A549 (cell line): ENCODE results near the gene UNC119B. TPM values are rescaled to one million over a fixed set of nuclear protein-coding genes. Genes with fewer than 3 reads are reported as not detected.

Experiments used
- ATAC-seq, 2 experiments: fragments of 200-7000 bp in 1 of 2; fragments of >200 bp in 1 of 2; cut with Nextera tagmentation in 1 of 2; cut with Tn5 transposase in 1 of 2; 3 replicates each; pipeline versions ENCODE4 v1.8.0 to v1.9.1; 2018 to 2020; ENCODE audit warnings: mild to moderate bottlenecking in 1 of 2, moderate library complexity in 1 of 2
- CTCF ChIA-PET: fragments of 300-600 bp; sonication (Branson Sonifier 250); formaldehyde crosslinking; extraction: SDS; loops from one replicate; lab custom pipeline; 2021; ENCODE audit warnings: antibody characterized with exemption, inconsistent platforms; lab: Yijun Ruan, JAX
- POLR2A ChIA-PET: fragments of 350-600 bp; formaldehyde crosslinking; extraction: SDS; loops from one replicate; lab custom pipeline; 2021; ENCODE audit warnings: antibody characterized with exemption, inconsistent platforms; lab: Yijun Ruan, JAX
- DNase-seq, 2 experiments: peaks; one replicate each; pipeline versions ENCODE4 v3.0.0 to v3.0.0-alpha.2; 2011 to 2016; ENCODE audit warnings: low read depth in 1 of 2, low spot score in 1 of 2
- FAIRE-seq: peaks from 2 replicates; lab custom pipeline; 2011; peaks lifted over from hg19 to GRCh38; lab: Jason Lieb, UNC
- H3K27ac ChIP-seq, 2 experiments: fragments of >200 bp; sonication (Bioruptor Twin); formaldehyde crosslinking; 3 replicates each; pipeline ENCODE4 v1.5.1; 2016 to 2017
- H3K4me1 ChIP-seq: fragments of >200 bp; sonication (Bioruptor Twin); formaldehyde crosslinking; 3 replicates; pipeline ENCODE4 v1.6.1; 2016
- H3K4me2 ChIP-seq: fragments of >200 bp; sonication (Bioruptor Twin); formaldehyde crosslinking; 3 replicates; pipeline ENCODE4 v1.6.1; 2016
- H3K4me3 ChIP-seq: fragments of >200 bp; sonication (Bioruptor Twin); formaldehyde crosslinking; 3 replicates; pipeline ENCODE4 v1.5.1; 2016
- H3K9me3 ChIP-seq: fragments of >200 bp; sonication (Bioruptor Twin); formaldehyde crosslinking; 3 replicates; pipeline ENCODE4 v1.6.1; 2016
- CEBPB ChIP-seq, 2 experiments: fragments of >200 bp in 1 of 2; sonication (Bioruptor Twin) in 1 of 2; formaldehyde crosslinking in 1 of 2; IDR thresholded peaks; 2 replicates each; pipeline ENCODE4 v1.6.1; 2012 to 2016
- CHD2 ChIP-seq: fragments of 150-350 bp; IDR thresholded peaks from 2 replicates; pipeline ENCODE4 v1.6.1; 2014; ENCODE audit warnings: low read length; ENCODE audit not compliant: partially characterized antibody
- EHMT2 ChIP-seq: fragments of 200-600 bp; sonication (generic); IDR thresholded peaks from 2 replicates; pipeline ENCODE4 v1.6.1; 2016; ENCODE audit warnings: antibody characterized with exemption, low read depth, mild to moderate bottlenecking, moderate library complexity
- EP300 ChIP-seq, 2 experiments: fragments of >200 bp; sonication (Bioruptor Twin); formaldehyde crosslinking; IDR thresholded peaks; 2 replicates in 1 of 2; 3 replicates in 1 of 2; pipeline ENCODE4 v1.6.1; 2016 to 2017
- FOSB ChIP-seq: fragments of 250-450 bp; sonication (Bioruptor Pico); IDR thresholded peaks from 2 replicates; pipeline ENCODE4 v1.5.0; 2020; ENCODE audit warnings: mild to moderate bottlenecking, moderate library complexity
- FOXS1 ChIP-seq: fragments of 250-450 bp; sonication (Bioruptor Pico); IDR thresholded peaks from 2 replicates; pipeline ENCODE4 v1.5.0; 2020; ENCODE audit warnings: mild to moderate bottlenecking, moderate library complexity
- HOXB5 ChIP-seq: fragments of 250-450 bp; sonication (Bioruptor Pico); IDR thresholded peaks from 2 replicates; pipeline ENCODE4 v1.5.0; 2020; ENCODE audit warnings: mild to moderate bottlenecking, moderate library complexity
- KDM5A ChIP-seq: fragments of 200-600 bp; sonication (generic); IDR thresholded peaks from 2 replicates; pipeline ENCODE4 v1.6.1; 2016; ENCODE audit warnings: antibody characterized with exemption, mild to moderate bottlenecking
- MAZ ChIP-seq: fragments of 150-350 bp; IDR thresholded peaks from 2 replicates; pipeline ENCODE4 v1.6.1; 2014; ENCODE audit warnings: antibody characterized with exemption, low read depth, low read length, borderline replicate concordance
- NPAS2 ChIP-seq: fragments of 250-450 bp; sonication (Bioruptor Pico); IDR thresholded peaks from 2 replicates; pipeline ENCODE4 v1.8.0; 2022; ENCODE audit warnings: mild to moderate bottlenecking, moderate library complexity, borderline replicate concordance
- NR3C1 ChIP-seq: fragments of >200 bp; sonication (Bioruptor Twin); formaldehyde crosslinking; IDR thresholded peaks from 3 replicates; pipeline ENCODE4 v1.6.1; 2017
- RAD21 ChIP-seq, 2 experiments: fragments of >200 bp in 1 of 2; sonication (Bioruptor Twin) in 1 of 2; formaldehyde crosslinking in 1 of 2; IDR thresholded peaks in 1 of 2; conservative IDR thresholded peaks in 1 of 2; 2 replicates in 1 of 2; 3 replicates in 1 of 2; pipeline ENCODE4 v1.6.1; 2012 to 2018; ENCODE audit warnings: inconsistent platforms in 1 of 2
- RCOR1 ChIP-seq: fragments of 150-350 bp; IDR thresholded peaks from 2 replicates; pipeline ENCODE4 v1.6.1; 2014; ENCODE audit warnings: antibody characterized with exemption, low read length, low read depth
- RFX5 ChIP-seq: fragments of 450-650 bp; IDR thresholded peaks from 2 replicates; pipeline ENCODE4 v1.7.1; 2014; ENCODE audit warnings: antibody characterized with exemption, mild to moderate bottlenecking, moderate library complexity
- ZC3H11A ChIP-seq: fragments of 450-650 bp; IDR thresholded peaks from 2 replicates; pipeline ENCODE4 v1.6.1; 2014; ENCODE audit warnings: antibody characterized with exemption, mild to moderate bottlenecking
- ZFP36 ChIP-seq: fragments of 450-650 bp; IDR thresholded peaks from 2 replicates; pipeline ENCODE4 v1.6.1; 2014; ENCODE audit warnings: borderline replicate concordance; ENCODE audit not compliant: partially characterized antibody
- WGBS: methylation state at CpG from one replicate; pipeline ENCODE4 v1.1.6; 2017; ENCODE audit errors: missing lambda C conversion rate; 5-methylcytosine and 5-hydroxymethylcytosine counted together
- polyA plus RNA-seq, 4 experiments: library from polyadenylated mRNA; depleted of rRNA in 3 of 4; stranded (reverse); fragments of >200 nt; fragmentation: RNase III in 1 of 4; extraction: RNeasy Plus Mini Kit Qiagen cat#74134 plus additional on column Dnase treatment in 1 of 4; gene quantifications; 2 replicates in 3 of 4; 3 replicates in 1 of 4; pipeline ENCODE4 v1.2.3, GENCODE V29; 2011 to 2017
- TF ChIP-seq, protein P1 (sequence below): fragments of 250-450 bp; sonication (Bioruptor Pico); IDR thresholded peaks from 2 replicates; pipeline ENCODE4 v1.5.0; 2020; ENCODE audit warnings: low read depth, mild to moderate bottlenecking, moderate library complexity
- TF ChIP-seq, protein P2 (sequence below): fragments of 200-600 bp; sonication (generic); IDR thresholded peaks from 2 replicates; pipeline ENCODE4 v1.6.1; 2016; ENCODE audit warnings: antibody characterized with exemption, mild to moderate bottlenecking, moderate library complexity

UNC119B gene
- polyA plus RNA-seq, 2 of the 4 experiments (the other 2 are of a cell fraction): 25.8 to 41.5 TPM

DNA sequence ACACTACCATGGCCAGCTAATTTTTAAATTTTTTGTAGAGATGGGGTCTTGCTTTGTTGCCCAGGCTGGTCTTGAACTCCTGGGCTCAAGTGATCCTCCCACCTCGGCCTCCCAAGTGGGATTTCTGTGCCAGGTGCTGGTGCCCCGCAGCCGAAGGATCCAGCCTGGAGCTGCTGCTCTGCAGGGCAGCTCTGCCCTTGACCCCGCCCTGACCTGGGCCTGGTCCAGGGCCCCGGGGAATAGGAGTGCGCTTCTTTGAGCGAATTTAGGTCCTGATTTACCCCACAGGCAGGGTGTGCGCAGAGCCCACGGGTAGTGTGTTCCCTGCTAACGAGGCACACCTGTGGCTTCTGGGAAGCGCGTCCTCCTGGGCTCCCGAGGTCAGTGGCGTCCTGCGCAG, 30.6 kb downstream of the UNC119B start:
- no peak for DNase-seq
- Histone ChIP-seq H3K4me2 (no peak overlapping the region), H3K27ac (no peak overlapping the region), H3K9me3 (no peaks in the 10 kb centered on the region), H3K4me3 (no peak overlapping the region), H3K4me1 (no peaks in the 10 kb centered on the region)
- ChIA-PET POLR2A (no interaction called here), CTCF (interaction anchor here (0.6 to 1.8 kb wide), 5 partner anchors 13 to 927 kb away, joined by 3 to 5 read pairs (median 3); no protein-coding TSS in a partner anchor)
- WGBS: 90% methylated on average over 13 of the region's 15 CpGs
- no peak for TF ChIP-seq RAD21 (conservative IDR thresholded peaks at IDR 0.05 in 1 of 2, IDR thresholded peaks at IDR 0.05 in 1 of 2)
- no peak for ATAC-seq
- no peak for FAIRE-seq

DNA sequence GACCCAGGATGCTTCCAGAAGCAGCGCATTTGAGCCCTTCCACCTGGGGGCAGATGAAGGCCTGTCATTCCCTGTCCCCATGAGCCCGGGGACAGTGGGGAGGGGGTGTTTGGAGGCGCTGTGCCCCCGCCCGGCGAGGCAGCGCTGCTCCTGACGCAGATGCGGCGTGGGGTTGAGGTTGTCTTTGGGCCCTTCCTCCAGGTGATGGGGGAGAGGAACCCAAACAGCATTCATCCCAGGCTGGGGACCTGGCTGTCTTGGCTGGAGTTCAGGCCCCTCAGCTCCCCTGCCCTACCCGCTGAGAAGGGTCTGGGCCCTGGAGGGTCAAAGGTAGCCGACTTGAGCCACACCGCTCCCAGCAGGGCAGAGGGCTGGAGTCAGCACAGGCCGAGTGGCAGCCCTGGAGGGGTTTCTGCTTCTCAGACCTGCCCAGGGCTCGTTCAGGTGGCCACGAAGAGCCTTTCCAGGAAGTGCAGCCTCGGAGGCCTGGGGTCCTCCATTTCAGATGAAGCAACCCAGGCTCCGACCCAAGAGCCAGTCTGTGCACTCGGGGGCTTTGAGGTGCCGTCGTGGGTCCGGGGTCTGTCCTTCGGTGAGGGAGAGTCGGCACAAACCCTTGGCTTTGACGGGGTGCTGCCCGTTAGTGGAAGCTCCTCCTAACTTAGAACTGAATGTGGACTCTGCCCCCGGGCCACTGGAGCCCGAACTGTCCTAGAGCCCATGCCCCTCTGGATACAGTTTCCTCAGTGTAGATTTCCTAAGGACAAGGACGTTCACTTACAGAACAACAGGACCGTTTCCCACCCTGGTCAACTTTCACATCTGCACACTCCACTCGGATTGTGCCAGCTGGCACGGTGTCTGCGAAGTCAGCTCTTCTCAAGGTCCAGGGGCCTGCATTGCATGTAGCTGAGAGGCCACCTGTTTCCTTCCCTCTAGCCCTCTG, 31.5 kb downstream of the UNC119B start:
- Histone ChIP-seq H3K4me1 (no peaks in the 10 kb centered on the region), H3K9me3 (no peaks in the 10 kb centered on the region), H3K4me2 (no peak overlapping the region), H3K27ac (no peak overlapping the region), H3K4me3 (no peak overlapping the region)
- TF ChIP-seq FOSB (CRISPR knock-in tag) (no peak), RCOR1 (no peak), ZFP36 (no peak), KDM5A (no peak), CEBPB (IDR thresholded peaks at IDR 0.05) (no peak), NR3C1 (no peak), RFX5 (no peak), MAZ (no peak), ZC3H11A (no peak), HOXB5 (CRISPR knock-in tag) (no peak), FOXS1 (CRISPR knock-in tag) (no peak), EP300 (IDR thresholded peaks at IDR 0.05) (no peak), EHMT2 (no peak), NPAS2 (CRISPR knock-in tag) (no peak), CHD2 (no peak)
- TF ChIP-seq, protein P1, sequence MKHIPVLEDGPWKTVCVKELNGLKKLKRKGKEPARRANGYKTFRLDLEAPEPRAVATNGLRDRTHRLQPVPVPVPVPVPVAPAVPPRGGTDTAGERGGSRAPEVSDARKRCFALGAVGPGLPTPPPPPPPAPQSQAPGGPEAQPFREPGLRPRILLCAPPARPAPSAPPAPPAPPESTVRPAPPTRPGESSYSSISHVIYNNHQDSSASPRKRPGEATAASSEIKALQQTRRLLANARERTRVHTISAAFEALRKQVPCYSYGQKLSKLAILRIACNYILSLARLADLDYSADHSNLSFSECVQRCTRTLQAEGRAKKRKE (CRISPR knock-in tag): no peak
- TF ChIP-seq, protein P2, sequence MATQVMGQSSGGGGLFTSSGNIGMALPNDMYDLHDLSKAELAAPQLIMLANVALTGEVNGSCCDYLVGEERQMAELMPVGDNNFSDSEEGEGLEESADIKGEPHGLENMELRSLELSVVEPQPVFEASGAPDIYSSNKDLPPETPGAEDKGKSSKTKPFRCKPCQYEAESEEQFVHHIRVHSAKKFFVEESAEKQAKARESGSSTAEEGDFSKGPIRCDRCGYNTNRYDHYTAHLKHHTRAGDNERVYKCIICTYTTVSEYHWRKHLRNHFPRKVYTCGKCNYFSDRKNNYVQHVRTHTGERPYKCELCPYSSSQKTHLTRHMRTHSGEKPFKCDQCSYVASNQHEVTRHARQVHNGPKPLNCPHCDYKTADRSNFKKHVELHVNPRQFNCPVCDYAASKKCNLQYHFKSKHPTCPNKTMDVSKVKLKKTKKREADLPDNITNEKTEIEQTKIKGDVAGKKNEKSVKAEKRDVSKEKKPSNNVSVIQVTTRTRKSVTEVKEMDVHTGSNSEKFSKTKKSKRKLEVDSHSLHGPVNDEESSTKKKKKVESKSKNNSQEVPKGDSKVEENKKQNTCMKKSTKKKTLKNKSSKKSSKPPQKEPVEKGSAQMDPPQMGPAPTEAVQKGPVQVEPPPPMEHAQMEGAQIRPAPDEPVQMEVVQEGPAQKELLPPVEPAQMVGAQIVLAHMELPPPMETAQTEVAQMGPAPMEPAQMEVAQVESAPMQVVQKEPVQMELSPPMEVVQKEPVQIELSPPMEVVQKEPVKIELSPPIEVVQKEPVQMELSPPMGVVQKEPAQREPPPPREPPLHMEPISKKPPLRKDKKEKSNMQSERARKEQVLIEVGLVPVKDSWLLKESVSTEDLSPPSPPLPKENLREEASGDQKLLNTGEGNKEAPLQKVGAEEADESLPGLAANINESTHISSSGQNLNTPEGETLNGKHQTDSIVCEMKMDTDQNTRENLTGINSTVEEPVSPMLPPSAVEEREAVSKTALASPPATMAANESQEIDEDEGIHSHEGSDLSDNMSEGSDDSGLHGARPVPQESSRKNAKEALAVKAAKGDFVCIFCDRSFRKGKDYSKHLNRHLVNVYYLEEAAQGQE: no peak
- ATAC-seq: no peak
- WGBS: 88% methylated on average over 26 of the region's 33 CpGs
- ChIA-PET POLR2A (no interaction called here), CTCF (interaction anchor here (1.2 to 1.8 kb wide), 4 partner anchors 9 to 95 kb away, joined by 3 to 5 read pairs (median 4); no protein-coding TSS in a partner anchor)
- no peak for DNase-seq
- FAIRE-seq: no peak
